K562 (cell line): ENCODE results near the gene TMEM45B. TPM values are rescaled to one million over a fixed set of nuclear protein-coding genes. Genes with fewer than 3 reads are reported as not detected.

Source experiments
- ATAC-seq: fragments of 200-7000 bp; cut with Tn5 transposase; 3 replicates; pipeline ENCODE4 v1.9.1; 2020; ENCODE audit warnings: moderate library complexity
- BruUV-seq: library from RNA; stranded (reverse); fragments of 400-500 nt; replicated peaks from 2 replicates; lab custom pipeline; 2021; lab: Mats Ljungman, UMichigan
- CTCF ChIA-PET: fragments of 300-600 bp; formaldehyde crosslinking; extraction: SDS; loops from one replicate; lab custom pipeline; 2021; ENCODE audit warnings: low intra/inter-chr PET ratio; lab: Yijun Ruan, JAX
- POLR2A ChIA-PET: fragments of 300-600, 350-650 bp; sonication (Branson Sonifier 250); formaldehyde crosslinking; extraction: SDS; loops from one replicate; lab custom pipeline; 2021; ENCODE audit warnings: antibody characterized with exemption, inconsistent platforms; lab: Yijun Ruan, JAX
- DNase-seq, 4 experiments: peaks; one replicate each; pipeline versions ENCODE4 v3.0.0 to v3.0.0-alpha.2; 2011 to 2018; ENCODE audit warnings: low spot score in 3 of 4, mixed read lengths in 3 of 4; ENCODE audit errors: extremely low read depth in 1 of 4
- FAIRE-seq: peaks from 2 replicates; lab custom pipeline; 2011; peaks lifted over from hg19 to GRCh38; lab: Jason Lieb, UNC
- H2AFZ ChIP-seq: 2 replicates; pipeline ENCODE4 v1.6.0; 2011; ENCODE audit warnings: low read depth, low read length, control low read depth, inconsistent platforms
- H3K27ac ChIP-seq: fragments of 200-600 bp; 3 replicates; pipeline ENCODE4 v1.8.0; 2011; ENCODE audit warnings: low read depth, mild to moderate bottlenecking, control low read depth, inconsistent platforms, low read length, moderate library complexity, mixed read lengths; ENCODE audit errors: extremely low read depth
- H3K27me3 ChIP-seq, 2 experiments: fragments of 300-600 bp in 1 of 2; 2 replicates in 1 of 2; 3 replicates in 1 of 2; pipeline versions ENCODE4 v1.6.0 to v1.8.0; 2011; ENCODE audit warnings: inconsistent platforms in 2 of 2, low read length in 2 of 2, mild to moderate bottlenecking in 1 of 2, mixed read lengths in 1 of 2, moderate library complexity in 1 of 2; ENCODE audit not compliant: control insufficient read depth in 2 of 2, insufficient read depth in 2 of 2
- H3K36me3 ChIP-seq: fragments of 300-600 bp; 3 replicates; pipeline ENCODE4 v1.8.0; 2011; ENCODE audit warnings: mild to moderate bottlenecking, low read length, inconsistent platforms; ENCODE audit not compliant: control insufficient read depth, insufficient read depth
- H3K4me1 ChIP-seq, 2 experiments: fragments of 200-600 bp in 1 of 2; replicated peaks in 1 of 2; 2 replicates in 1 of 2; 3 replicates in 1 of 2; pipeline versions ENCODE4 v1.5.1 to v1.8.0; 2011; ENCODE audit warnings: inconsistent platforms in 2 of 2, low read length in 2 of 2, mild to moderate bottlenecking in 1 of 2, mixed read lengths in 1 of 2, moderate library complexity in 1 of 2; ENCODE audit not compliant: control insufficient read depth in 2 of 2, insufficient read depth in 2 of 2
- H3K4me2 ChIP-seq: 2 replicates; pipeline ENCODE4 v1.6.1; 2011; ENCODE audit warnings: low read length, control low read depth, inconsistent platforms, mixed read lengths; ENCODE audit not compliant: insufficient read depth
- H3K4me3 ChIP-seq: fragments of 200-600 bp; sonication (generic), shearing (Covaris generic); 2 replicates; pipeline ENCODE4 v1.5.1; 2016; ENCODE audit warnings: control low read depth, inconsistent platforms
- H3K79me2 ChIP-seq: fragments of 200-600 bp; 3 replicates; pipeline ENCODE4 v1.8.0; 2011; ENCODE audit warnings: low read length, inconsistent platforms; ENCODE audit not compliant: control insufficient read depth, insufficient read depth
- H3K9ac ChIP-seq, 2 experiments: 2 replicates each; pipeline versions ENCODE4 v1.6.0 to v1.6.1; 2011; ENCODE audit warnings: low read depth in 2 of 2, low read length in 2 of 2, control low read depth in 1 of 2, inconsistent platforms in 1 of 2, mild to moderate bottlenecking in 1 of 2, mixed read lengths in 1 of 2; ENCODE audit not compliant: insufficient read depth in 1 of 2
- H3K9me1 ChIP-seq: one replicate; pipeline ENCODE4 v1.6.0; 2011; ENCODE audit warnings: inconsistent platforms, mild to moderate bottlenecking, low read length, moderate library complexity; ENCODE audit not compliant: control insufficient read depth, insufficient read depth
- H3K9me3 ChIP-seq: replicated peaks from 2 replicates; pipeline ENCODE4 v1.5.1; 2011; ENCODE audit warnings: low read depth, low read length, inconsistent platforms; ENCODE audit not compliant: control insufficient read depth, insufficient read depth
- H4K20me1 ChIP-seq: replicated peaks from 2 replicates; pipeline ENCODE4 v1.6.1; 2011; ENCODE audit warnings: low read length, inconsistent platforms, mixed read lengths; ENCODE audit not compliant: control insufficient read depth, insufficient read depth
- ARHGAP35 ChIP-seq: fragments of 450-650 bp; IDR thresholded peaks from 2 replicates; pipeline ENCODE4 v1.6.1; 2018; ENCODE audit not compliant: partially characterized antibody
- CBX2 ChIP-seq: fragments of 200-600 bp; sonication (generic); IDR thresholded peaks from one replicate; pipeline ENCODE4 v1.6.1; 2012; ENCODE audit warnings: mild to moderate bottlenecking, low read length, inconsistent platforms; ENCODE audit not compliant: insufficient read depth, poor library complexity, severe bottlenecking
- CTCF ChIP-seq, 3 experiments: IDR thresholded peaks in 2 of 3; conservative IDR thresholded peaks in 1 of 3; 2 replicates each; pipeline ENCODE4 v1.5.1; 2011 to 2012; ENCODE audit warnings: low read length in 3 of 3, mild to moderate bottlenecking in 3 of 3, control low read depth in 2 of 3, improper control_type of control experiment in 1 of 3, inconsistent platforms in 1 of 3, low read depth in 1 of 3, mixed read lengths in 1 of 3, moderate library complexity in 1 of 3; ENCODE audit not compliant: insufficient read depth in 2 of 3
- E2F4 ChIP-seq: sonication (generic); formaldehyde crosslinking; IDR thresholded peaks from 2 replicates; pipeline ENCODE4 v1.8.0; 2022; ENCODE audit warnings: mild to moderate bottlenecking, low read depth, missing genetic modification reagents
- FOS ChIP-seq: IDR thresholded peaks from 3 replicates; pipeline ENCODE4 v1.6.1; 2011; ENCODE audit not compliant: insufficient read length; ENCODE audit errors: extremely low read depth
- GTF2F1 ChIP-seq: IDR thresholded peaks from 2 replicates; pipeline ENCODE4 v1.6.1; 2011; ENCODE audit warnings: low read depth, low read length, improper control_type of control experiment
- KDM2B ChIP-seq: fragments of 250-450 bp; sonication (Bioruptor Pico); IDR thresholded peaks from 2 replicates; pipeline ENCODE4 v1.8.0; 2021; ENCODE audit warnings: mild to moderate bottlenecking, moderate library complexity
- LCOR ChIP-seq: sonication (generic); formaldehyde crosslinking; IDR thresholded peaks from 2 replicates; pipeline ENCODE4 v1.8.0; 2022; ENCODE audit warnings: mild to moderate bottlenecking, missing genetic modification reagents
- MEIS2 ChIP-seq: fragments of 450-650 bp; IDR thresholded peaks from 2 replicates; pipeline ENCODE4 v1.6.1; 2014; ENCODE audit warnings: mild to moderate bottlenecking; ENCODE audit not compliant: partially characterized antibody
- POU5F1 ChIP-seq: fragments of 150-350 bp; IDR thresholded peaks from 2 replicates; pipeline ENCODE4 v1.6.1; 2014; ENCODE audit warnings: borderline replicate concordance, low read length, low read depth, mild to moderate bottlenecking; ENCODE audit not compliant: partially characterized antibody
- RAD21 ChIP-seq, 2 experiments: fragments of 250-450 bp in 1 of 2; fragments of 450-650 bp in 1 of 2; sonication (Bioruptor Pico) in 1 of 2; formaldehyde crosslinking in 1 of 2; IDR thresholded peaks in 1 of 2; conservative IDR thresholded peaks in 1 of 2; 2 replicates each; pipeline versions ENCODE4 v1.4.0 to v1.8.0; 2020 to 2022; ENCODE audit warnings: mild to moderate bottlenecking in 2 of 2, moderate library complexity in 1 of 2
- SMC3 ChIP-seq: conservative IDR thresholded peaks from 2 replicates; pipeline ENCODE4 v1.6.1; 2011; ENCODE audit warnings: low read depth, low read length, improper control_type of control experiment; ENCODE audit not compliant: insufficient read depth
- TFAP4 ChIP-seq: sonication (generic); formaldehyde crosslinking; IDR thresholded peaks from 2 replicates; pipeline ENCODE4 v1.8.0; 2022; ENCODE audit warnings: missing genetic modification reagents, mild to moderate bottlenecking, moderate library complexity, borderline replicate concordance
- TGIF2 ChIP-seq: sonication (generic); formaldehyde crosslinking; IDR thresholded peaks from 2 replicates; pipeline ENCODE4 v1.8.1; 2022; ENCODE audit warnings: mild to moderate bottlenecking, missing genetic modification reagents, moderate library complexity
- ZBTB26 ChIP-seq: fragments of 450-650 bp; formaldehyde crosslinking; IDR thresholded peaks from 2 replicates; pipeline ENCODE4 v1.4.0; 2022; ENCODE audit warnings: missing genetic modification characterization
- ZNF41 ChIP-seq: fragments of 250-450 bp; sonication (Bioruptor Pico); conservative IDR thresholded peaks from 2 replicates; pipeline ENCODE4 v1.4.0; 2020; ENCODE audit warnings: mild to moderate bottlenecking
- ZNF695 ChIP-seq: fragments of 450-650 bp; formaldehyde crosslinking; IDR thresholded peaks from 2 replicates; pipeline ENCODE4 v1.4.0; 2020; ENCODE audit warnings: mild to moderate bottlenecking, moderate library complexity
- WGBS: fragments of 100-300 bp; shearing (Covaris generic); methylation state at CpG from one replicate; pipeline ENCODE4 v1.1.6; 2016; ENCODE audit warnings: low coverage, mixed read lengths; ENCODE audit not compliant: insufficient coverage; ENCODE audit errors: missing lambda C conversion rate; 5-methylcytosine and 5-hydroxymethylcytosine counted together
- in situ Hi-C: fragments of 300-500 bp; cut with MboI; formaldehyde crosslinking; loops from 4 replicates; pipeline ENCODE4 v1.15.0; 2018; ENCODE audit warnings: inconsistent platforms, mixed read lengths
- intact Hi-C: fragments of 100-400 bp; cut with micrococcal nuclease; formaldehyde crosslinking; loops from 2 replicates; pipeline ENCODE4 v1.14.2; 2022
- polyA plus RNA-seq, 8 experiments: library from polyadenylated mRNA; depleted of rRNA in 4 of 8; stranded (reverse) in 5 of 8; unstranded in 3 of 8; fragments of >200 nt; fragmentation: Nextera tagmentation in 2 of 8; fragmentation: Illumina TruSeq in 1 of 8; extraction: Ambion mirVana in 2 of 8; extraction: Trizol in 1 of 8; gene quantifications; 2 replicates each; pipeline versions ENCODE4 v1.2.1 to v1.2.3, GENCODE V29; 2011 to 2014; ENCODE audit warnings: inconsistent platforms in 1 of 8, missing spikeins in 1 of 8
- total RNA-seq, 7 experiments: library from RNA; depleted of rRNA in 6 of 7; stranded (reverse); fragments of >200 nt in 6 of 7; fragmentation: Illumina TruSeq in 2 of 7; extraction: Trizol in 2 of 7; gene quantifications; 2 replicates each; pipeline versions ENCODE4 v1.2.1 to v1.2.3, GENCODE V29; 2011 to 2021; ENCODE audit warnings: low replicate concordance in 1 of 7

TMEM45B gene
- total and polyA plus RNA-seq, 9 of the 15 experiments (the other 6 are each of a cell fraction or from before 2014, with no cell fraction given) = 0.07 TPM; not detected in 8

GRCh38 chr11:129881570-129882170, 66.0 kb downstream of the TMEM45B start:
- BruUV-seq = no TSS peak
- CTCF ChIA-PET = no interaction called here
- ATAC-seq (peak; percentile 90), FAIRE-seq (peak; percentile 72), DNase-seq (peak; percentile 36 to 56 (median 52))
- H3K9ac ChIP-seq = no peak overlapping the region
- no peak overlapping the region for H3K4me2 ChIP-seq
- H3K4me3 ChIP-seq = no peak overlapping the region
- H4K20me1 ChIP-seq = no peaks in the 10 kb centered on the region
- no peak overlapping the region for H3K27ac ChIP-seq
- no peaks in the 10 kb centered on the region for H3K79me2 ChIP-seq
- no peak overlapping the region for H2AFZ ChIP-seq
- H3K27me3 ChIP-seq = no peaks in the 10 kb centered on the region
- POLR2A ChIA-PET = interaction anchor here (0.9 to 1.1 kb wide), 3 partner anchors 9 to 283 kb away, joined by 3 to 4 read pairs (median 3); no protein-coding TSS in a partner anchor
- no peaks in the 10 kb centered on the region for H3K4me1 ChIP-seq
- intact Hi-C loops = loop anchor here (2.0 kb wide), 1 partner anchor 251 kb away; no protein-coding TSS in a partner anchor
- no peaks in the 10 kb centered on the region for H3K9me1 ChIP-seq
- H3K9me3 ChIP-seq = no peaks in the 10 kb centered on the region
- peaks cover 98% of the 10 kb centered on the region for H3K36me3 ChIP-seq
- in situ Hi-C loops = no loop called here
- 79% methylated on average over 9 of the region's 9 CpGs for WGBS
- TF ChIP-seq RAD21 (CRISPR knock-in tag; conservative IDR thresholded peaks at IDR 0.05 in 1 of 2, IDR thresholded peaks at IDR 0.05 in 1 of 2) = peak in 1 of 2 experiments; percentile 54; a peak in 2 of 4 replicates
- no peak for TF ChIP-seq MEIS2
- no peak for TF ChIP-seq KDM2B (CRISPR knock-in tag)
- TF ChIP-seq POU5F1 = no peak
- no peak for TF ChIP-seq E2F4 (CRISPR knock-in tag)
- no peak for TF ChIP-seq ZNF41
- no peak for TF ChIP-seq CBX2
- peak; percentile 56 to 63 (median 56) for TF ChIP-seq CTCF (IDR thresholded peaks at IDR 0.05 in 2 of 3, conservative IDR thresholded peaks at IDR 0.05 in 1 of 3; ENCODE audit: insufficient read depth in 2 of 3, low read depth in 1 of 3, low read length in 3 of 3)
- TF ChIP-seq FOS = no peak
- TF ChIP-seq ZBTB26 (CRISPR knock-in tag) = no peak
- TF ChIP-seq LCOR = no peak
- TF ChIP-seq GTF2F1 = no peak
- 0 out of 2 replicates have a peak, but pooled peaks have one; percentile 28 for TF ChIP-seq SMC3
- no peak for TF ChIP-seq ZNF695 (CRISPR knock-in tag)
- TF ChIP-seq ARHGAP35 = no peak
- no peak for TF ChIP-seq TGIF2 (CRISPR knock-in tag)
- peak; percentile 76 for TF ChIP-seq TFAP4 (CRISPR knock-in tag)
